ENCODE measurements around the gene IKZF3.
"Not testable (repeated sequence)": the region's sequence is repeated elsewhere in the genome, so short reads cannot be mapped to it uniquely, and the experiment has no call there.

Gene IKZF3

DNA sequence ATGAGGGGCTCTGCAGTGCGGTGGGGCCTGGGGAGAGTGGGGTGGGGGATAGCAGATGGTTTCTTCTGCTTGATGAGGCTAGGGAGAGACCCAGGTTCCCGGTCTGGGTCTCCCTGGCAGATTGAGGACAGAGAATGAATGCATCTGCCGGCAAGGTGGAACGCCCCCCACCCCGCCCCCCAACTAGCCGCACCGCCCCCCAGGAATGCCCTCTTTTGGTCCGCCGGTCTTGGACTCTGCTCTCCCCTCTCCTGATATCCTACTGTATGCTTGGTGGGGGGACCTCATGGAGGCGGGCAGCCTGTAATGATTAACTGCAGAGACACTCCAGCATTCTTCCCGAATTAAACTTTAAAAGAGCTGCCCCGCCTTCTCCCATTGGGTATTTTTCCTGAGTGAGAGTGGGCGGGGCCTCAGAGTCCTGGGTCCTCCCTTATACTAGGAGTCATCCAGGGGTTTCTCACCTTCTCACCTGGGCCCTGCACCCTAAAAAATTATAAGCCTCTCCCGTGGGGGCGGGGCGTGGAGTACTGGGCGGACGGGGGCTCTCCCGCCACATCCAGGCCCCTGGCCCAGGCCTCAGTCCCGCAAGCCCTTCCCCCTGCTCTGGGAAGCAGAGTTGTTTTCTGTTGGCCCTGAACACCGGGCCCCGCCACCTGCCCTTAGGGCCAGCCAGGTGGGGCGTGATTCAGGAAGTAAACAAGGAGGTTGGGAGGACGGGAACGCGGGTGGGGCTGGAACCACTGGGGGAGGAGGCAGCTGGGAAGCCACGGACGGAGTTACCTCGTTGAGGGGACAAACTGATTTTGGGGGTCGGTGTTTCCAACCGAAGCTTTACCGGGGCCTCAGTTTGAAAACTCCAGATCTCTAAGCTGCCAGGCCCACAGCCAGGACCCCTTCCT is 124.9 kb downstream of the IKZF3 start:
- DNase-seq (ENCODE audit: low read depth) = no peak

DNA sequence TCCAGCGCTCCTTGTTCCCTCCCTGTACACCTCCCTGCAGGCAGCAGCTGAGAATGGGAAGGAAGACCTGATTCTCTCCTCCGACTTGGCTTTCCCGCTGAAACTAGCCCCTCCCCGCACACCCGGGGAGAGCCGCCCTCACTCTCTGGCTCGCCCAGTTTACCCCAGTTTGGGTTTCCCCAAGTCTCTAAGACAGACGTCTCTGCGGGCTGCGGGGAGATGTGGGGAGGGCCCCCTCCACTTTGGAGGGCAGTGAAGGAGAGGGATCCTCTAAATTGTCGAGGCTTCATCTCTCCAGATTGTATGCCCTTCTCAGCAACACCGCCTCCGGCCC is 125.6 kb downstream of the IKZF3 start:
- peak; percentile 49 for DNase-seq (ENCODE audit: low read depth)

DNA sequence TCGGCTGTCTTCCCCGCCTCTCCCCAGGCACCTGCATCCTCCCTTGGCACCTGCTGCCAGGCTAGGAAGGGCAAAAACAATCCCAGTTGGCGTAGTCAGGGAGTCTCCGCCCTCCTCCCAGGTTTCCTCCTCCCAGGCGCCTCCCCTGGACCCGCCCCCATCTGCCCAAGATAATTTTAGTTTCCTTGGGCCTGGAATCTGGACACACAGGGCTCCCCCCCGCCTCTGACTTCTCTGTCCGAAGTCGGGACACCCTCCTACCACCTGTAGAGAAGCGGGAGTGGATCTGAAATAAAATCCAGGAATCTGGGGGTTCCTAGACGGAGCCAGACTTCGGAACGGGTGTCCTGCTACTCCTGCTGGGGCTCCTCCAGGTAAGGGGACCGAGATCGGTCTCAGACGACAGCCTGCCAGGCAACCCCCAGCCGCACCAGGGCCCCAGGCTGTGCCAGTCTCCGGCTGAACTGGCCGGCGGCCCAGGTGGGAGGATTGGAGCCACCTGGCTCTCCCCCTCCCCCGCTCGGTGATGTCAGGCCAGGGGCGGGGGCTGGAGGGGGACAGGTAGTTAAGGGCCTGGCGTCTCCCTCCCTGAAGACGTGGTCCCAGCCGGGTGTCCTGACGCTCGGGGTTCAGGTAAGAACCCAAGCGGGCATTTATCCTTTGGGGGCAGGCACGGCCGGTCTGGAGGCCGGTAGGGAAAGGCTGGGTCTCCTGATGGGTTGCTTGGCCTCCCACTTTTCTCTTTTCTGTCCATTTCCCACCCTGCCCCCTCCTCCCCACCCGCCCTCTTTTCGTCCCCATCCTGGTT is 126.1 kb downstream of the IKZF3 start, which contains the start of gene GRB7:
TSS of gene GRB7 (plus strand) at position 179 of the 808 bp plus-strand sequence. CDS start 4,364 bp downstream, outside the sequence.
- no peak for DNase-seq (ENCODE audit: low read depth)

DNA sequence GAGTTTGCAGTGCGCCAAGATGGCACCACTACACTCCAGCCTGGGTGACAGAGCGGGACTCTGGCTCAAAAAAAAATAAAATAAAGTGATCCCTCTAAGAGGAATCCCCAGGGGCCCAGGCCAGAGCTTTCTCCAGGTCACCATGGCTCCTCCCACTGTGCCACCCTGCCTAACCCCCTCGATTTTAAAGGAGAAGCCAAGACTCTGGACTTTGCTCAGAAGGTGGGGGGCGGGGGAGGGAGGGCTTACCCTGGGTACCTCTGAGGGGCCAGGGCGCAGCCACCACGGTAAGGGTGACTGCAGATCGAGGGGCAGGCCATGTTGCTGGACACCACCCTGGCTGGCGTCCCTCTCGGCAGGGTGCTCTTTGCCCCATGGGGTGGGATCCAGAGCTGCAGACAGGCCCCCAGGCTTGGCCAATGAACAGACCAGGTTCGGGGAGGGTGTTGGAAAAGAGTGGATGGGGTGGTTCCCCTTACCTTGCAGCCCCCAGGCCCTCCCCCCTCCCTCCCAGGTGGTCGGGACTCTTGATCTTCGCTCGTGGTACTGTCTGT is 126.8 kb downstream of the IKZF3 start:
- no peak for DNase-seq (ENCODE audit: low read depth)

DNA sequence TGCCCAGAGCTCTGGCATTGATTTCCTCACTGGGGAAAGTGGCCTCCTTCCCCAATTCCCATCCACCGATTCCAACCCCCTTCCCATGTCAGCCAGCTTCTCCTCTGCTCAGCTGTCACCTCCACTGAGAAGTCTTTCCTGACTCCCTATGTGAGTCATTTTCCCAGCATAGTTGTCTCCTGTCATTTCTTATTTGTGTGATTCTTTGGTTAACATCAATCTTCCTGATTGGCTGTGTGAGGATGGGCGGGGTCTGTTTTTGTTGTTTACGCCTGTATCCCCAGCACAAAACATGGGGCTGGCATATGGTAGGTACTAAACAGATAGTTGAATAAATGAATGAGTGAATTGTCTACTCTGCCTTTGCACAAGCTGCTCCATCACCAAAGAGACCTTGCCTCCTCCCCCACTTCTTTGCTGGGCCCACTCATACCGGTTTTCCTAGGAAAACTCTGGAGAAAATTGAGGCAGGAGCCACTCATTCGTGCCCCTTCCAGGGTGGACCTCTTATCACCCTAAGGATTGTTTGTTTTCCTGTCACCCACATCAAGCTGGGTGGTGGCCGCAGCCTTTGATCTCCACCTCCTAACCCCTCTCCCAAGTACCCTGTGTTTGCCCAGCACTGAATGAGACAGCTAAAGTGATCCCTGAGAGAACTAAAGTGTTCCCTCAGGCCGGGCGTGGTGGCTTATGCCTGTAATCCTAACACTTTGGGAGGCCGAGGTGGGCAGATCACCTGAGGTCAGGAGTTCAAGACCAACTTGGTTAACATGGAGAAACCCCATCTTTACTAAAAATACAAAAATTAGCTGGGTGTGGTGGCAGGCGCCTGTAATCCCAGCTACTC is 127.6 kb downstream of the IKZF3 start:
- no peak for DNase-seq (ENCODE audit: low read depth)

DNA sequence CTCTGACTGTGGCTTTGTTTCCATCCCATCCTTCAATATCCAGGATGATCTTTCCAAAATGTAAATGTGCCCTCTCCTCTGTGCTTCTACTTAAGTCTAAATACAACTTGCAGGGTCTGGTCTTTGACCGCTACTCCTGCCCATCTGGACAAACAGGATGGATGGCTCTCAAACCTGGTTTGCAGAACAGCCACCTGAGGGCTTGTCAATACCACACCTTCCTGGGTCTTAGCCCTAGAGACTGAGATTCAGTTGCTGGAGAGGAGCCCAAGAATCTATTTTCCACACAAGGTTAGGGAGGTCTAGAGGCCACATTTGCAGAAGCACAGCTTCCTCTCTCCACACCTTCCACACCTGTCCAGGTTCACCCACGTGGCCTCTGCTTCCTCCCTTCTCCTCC is 128.2 kb downstream of the IKZF3 start:
- no peak for DNase-seq (ENCODE audit: low read depth)

DNA sequence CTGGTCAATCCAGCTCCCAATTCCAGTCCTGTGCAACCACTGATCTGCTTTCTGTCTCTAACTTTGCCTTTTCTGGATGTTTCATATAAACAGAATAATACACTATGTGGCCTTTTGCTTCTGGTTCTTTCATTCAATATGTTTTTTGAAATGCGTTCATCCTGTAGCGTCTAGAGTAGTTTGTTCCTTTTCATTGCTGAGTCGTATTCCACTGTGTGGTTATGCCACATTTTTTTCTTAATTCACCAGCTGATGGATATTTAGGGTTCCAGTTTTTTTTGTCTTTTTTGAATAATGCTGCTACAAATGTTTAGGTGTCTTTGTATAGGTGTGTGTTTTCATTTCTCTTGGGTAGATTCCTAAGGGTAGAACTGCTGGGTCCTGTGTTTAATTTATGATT is 131.5 kb downstream of the IKZF3 start:
- DNase-seq (ENCODE audit: low read depth) = no peak

DNA sequence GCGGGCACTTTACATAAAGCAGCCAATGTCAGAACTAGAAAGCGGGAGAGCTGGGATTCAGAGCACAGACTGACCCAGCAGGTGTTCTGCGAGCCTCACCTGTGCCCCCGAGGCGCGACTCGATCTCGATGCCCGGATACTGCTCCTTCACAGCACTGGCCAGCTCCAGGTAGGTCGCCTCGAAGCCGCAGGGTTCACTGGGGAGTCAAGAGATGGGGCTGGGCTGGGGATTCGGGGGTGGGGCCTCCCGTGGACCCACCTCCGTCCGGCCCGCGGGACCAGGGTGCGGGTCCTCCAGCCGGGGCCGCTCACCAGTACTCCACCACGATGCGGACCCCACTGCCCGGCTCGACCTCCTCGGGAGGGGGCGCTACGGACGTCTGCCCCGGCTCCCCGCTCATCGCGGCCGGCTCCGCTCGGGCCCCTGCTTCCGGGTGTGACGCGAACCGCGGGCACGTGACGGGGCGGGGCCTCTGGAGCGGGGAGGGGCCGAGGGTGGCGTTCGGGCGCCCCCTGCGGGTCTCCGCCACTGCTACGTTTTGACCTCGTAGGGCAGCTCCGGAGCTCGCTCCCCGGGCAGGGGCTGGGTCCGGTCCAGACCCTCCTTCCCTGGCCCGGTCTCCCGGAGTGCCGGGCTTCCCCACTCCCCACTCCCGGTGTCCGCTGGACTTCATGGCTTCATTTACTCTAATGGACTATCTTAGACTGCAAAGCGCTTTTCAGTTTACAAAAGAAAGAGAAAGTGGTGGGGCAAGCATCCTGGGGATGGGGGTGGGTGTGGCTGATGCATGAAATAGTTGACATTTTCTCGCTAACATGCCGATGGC is 133.8 kb downstream of the IKZF3 start, which contains the start of gene MIEN1:
TSS of gene MIEN1 (minus strand) at position 438 of the 827 bp plus-strand sequence. CDS start at position 401, 37 bp downstream.
- peak; percentile 94 for DNase-seq (ENCODE audit: low read depth)

DNA sequence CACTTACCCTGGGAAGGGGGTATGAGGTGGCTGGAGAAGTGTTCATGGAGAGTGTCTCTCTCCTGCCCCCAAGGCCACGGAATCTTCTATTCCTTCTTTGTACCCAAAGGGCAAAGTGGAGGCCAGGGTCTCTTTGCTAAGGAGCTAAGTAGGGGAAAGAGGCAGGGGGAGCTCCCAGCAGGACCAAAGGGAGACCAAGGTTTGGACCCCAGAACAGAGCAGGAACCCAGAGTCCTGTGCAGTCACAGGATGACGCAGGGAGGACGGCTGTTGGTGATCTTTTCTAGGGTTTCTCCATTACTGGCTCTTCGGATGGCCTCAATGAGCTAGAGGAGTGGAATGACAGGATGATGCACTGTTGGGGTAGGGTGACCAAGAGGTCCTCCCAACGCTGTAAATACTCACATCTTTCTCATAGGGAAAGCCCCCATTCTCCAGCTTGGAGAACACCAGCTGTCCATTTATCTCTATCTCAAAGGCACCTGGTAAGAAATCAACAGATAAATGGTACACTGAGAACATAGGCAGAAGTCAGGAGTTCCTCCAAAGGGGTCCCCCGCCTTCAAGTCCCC is 134.7 kb downstream of the IKZF3 start:
- no peak for DNase-seq (ENCODE audit: low read depth)

DNA sequence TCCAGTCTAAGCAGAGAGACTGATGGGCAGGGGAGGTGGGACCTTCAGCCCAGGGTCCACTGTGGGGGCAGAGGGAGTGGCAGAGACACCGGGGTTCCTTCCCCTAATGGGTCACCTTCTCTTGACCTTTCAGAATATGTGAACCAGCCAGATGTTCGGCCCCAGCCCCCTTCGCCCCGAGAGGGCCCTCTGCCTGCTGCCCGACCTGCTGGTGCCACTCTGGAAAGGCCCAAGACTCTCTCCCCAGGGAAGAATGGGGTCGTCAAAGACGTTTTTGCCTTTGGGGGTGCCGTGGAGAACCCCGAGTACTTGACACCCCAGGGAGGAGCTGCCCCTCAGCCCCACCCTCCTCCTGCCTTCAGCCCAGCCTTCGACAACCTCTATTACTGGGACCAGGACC is 136.6 kb downstream of the IKZF3 start:
- no peak for DNase-seq (ENCODE audit: low read depth)

DNA sequence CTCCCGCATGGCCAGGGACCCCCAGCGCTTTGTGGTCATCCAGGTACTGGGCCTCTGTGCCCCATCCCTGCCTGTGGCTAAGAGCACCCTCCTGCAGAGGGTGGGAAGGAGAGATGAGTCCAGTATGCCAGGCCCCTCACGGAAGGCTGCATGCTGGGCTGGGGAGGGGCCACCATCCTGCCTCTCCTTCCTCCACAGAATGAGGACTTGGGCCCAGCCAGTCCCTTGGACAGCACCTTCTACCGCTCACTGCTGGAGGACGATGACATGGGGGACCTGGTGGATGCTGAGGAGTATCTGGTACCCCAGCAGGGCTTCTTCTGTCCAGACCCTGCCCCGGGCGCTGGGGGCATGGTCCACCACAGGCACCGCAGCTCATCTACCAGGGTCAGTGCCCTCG is 137.5 kb downstream of the IKZF3 start:
- DNase-seq (ENCODE audit: low read depth) = no peak

DNA sequence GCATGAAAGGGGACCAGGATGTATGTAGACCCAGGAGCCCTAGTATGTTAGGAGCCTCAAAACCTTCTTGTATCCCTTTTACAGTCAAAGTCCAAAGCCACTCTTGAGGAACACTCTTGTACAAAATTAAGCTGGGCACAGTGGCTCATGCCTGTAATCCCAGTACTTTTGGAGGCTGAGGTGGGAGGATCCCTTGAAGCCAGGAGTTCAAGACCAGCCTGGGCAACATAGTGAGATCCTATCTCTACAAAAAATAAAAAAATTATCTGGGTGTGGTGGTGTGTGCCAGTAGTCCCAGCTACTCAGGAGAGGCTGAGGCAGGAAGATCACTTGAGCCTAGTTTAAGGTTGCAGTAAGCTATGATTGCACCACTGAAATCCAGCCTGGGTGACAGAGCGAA is 138.2 kb downstream of the IKZF3 start:
- DNase-seq (ENCODE audit: low read depth) = not testable (repeated sequence)

DNA sequence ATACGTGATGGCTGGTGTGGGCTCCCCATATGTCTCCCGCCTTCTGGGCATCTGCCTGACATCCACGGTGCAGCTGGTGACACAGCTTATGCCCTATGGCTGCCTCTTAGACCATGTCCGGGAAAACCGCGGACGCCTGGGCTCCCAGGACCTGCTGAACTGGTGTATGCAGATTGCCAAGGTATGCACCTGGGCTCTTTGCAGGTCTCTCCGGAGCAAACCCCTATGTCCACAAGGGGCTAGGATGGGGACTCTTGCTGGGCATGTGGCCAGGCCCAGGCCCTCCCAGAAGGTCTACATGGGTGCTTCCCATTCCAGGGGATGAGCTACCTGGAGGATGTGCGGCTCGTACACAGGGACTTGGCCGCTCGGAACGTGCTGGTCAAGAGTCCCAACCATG is 139.4 kb downstream of the IKZF3 start:
- DNase-seq (ENCODE audit: low read depth) = no peak

DNA sequence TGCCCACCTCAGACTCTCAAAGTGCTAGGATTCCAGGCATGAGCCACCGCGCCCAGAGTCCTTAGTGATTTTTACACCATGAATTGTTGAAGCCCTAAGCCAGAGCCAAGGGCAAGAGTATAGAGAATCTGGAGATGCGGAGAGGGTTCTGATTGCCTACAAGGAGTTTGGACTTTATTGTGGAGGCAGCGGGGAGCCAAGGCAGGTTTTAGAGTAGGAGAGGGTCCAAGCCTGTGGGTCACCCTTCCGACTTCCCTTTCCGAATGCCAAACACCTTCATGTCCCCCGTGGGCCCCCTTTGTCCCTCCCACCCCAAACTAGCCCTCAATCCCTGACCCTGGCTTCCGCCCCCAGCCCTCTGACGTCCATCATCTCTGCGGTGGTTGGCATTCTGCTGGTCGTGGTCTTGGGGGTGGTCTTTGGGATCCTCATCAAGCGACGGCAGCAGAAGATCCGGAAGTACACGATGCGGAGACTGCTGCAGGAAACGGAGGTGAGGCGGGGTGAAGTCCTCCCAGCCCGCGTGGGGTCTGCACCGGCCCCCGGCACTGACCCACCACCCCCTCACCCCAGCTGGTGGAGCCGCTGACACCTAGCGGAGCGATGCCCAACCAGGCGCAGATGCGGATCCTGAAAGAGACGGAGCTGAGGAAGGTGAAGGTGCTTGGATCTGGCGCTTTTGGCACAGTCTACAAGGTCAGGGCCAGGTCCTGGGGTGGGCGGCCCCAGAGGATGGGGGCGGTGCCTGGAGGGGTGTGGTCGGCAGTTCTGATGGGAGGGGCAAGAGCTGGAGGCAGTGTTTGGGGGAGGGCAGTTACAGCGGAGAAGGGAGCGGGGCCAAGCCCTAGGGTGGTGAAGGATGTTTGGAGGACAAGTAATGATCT is 140.9 kb downstream of the IKZF3 start:
- peak; percentile 23 for DNase-seq (ENCODE audit: low read depth)

DNA sequence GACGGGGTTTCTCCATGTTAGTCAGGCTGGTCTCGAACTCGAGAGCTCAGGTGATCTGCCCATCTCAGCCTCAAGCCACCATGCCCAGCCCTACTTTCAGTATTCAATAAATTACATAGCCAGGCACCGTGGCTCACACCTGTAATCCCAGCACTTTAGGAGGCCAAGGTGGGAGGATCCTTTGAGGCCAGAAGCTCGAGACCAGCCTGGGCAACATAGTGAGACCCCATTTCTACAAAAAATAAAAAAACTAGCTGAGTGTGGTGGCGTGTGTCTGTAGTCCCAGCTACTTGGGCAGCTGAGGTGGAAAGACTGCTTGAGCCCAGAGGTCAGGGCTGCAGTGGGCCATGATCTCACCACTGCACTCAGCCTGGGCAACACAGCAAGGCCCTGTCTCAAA is 142.0 kb downstream of the IKZF3 start:
- DNase-seq (ENCODE audit: low read depth) = no peak

DNA sequence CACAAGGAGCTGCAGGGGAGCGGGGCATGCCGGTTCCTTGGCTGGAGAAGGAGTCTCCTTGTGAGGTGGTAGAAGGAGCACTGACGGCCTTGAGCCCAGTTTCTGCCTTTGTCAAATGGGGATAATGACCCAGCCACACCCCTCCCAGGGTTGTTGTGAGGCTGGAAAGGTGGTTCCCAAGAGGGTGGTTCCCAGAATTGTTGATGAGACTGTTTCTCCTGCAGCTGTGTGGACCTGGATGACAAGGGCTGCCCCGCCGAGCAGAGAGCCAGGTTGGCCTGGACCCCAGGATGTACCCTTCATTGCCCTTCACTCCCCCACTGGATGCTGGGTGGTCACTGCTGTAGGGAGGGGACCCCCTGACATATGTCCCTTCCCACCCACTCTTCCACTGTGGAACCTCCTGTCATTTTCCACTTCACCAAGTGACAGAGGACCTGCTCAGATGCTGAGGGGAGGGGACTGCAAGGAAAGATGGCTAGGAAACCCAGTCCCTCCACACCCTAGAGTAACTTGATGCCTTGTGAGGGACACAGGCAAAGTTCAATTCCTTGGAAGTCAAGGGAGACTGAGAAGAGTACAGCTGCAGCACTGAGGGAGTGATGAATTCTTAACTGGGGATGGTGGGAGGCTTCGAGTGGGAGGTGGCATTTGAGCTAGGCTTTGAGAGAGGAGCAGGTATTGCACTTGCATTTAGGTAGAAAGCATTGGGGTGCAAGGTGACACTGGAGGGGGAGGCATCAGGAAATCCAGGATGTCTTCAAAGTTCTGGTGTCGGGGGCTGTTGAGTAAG is 144.4 kb downstream of the IKZF3 start:
- DNase-seq (ENCODE audit: low read depth) = no peak

DNA sequence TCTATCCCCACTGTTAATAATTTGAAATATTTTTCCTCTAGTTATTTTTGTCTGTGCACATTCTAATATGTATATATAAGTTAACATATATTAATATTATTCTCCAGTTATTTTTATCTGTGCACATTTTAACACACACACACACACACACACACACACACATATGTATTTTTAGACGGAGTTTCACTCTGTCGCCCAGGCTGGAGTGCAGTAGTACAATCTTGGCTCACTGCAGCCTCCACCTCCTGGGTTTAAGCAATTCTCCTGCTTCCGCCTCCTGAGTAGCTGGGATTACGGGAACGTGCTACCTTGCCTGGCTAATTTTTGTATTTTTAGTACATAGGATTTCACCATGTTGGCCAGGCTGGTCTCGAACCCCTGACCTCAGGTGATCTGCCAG is 146.5 kb downstream of the IKZF3 start:
- DNase-seq (ENCODE audit: low read depth) = no peak

DNA sequence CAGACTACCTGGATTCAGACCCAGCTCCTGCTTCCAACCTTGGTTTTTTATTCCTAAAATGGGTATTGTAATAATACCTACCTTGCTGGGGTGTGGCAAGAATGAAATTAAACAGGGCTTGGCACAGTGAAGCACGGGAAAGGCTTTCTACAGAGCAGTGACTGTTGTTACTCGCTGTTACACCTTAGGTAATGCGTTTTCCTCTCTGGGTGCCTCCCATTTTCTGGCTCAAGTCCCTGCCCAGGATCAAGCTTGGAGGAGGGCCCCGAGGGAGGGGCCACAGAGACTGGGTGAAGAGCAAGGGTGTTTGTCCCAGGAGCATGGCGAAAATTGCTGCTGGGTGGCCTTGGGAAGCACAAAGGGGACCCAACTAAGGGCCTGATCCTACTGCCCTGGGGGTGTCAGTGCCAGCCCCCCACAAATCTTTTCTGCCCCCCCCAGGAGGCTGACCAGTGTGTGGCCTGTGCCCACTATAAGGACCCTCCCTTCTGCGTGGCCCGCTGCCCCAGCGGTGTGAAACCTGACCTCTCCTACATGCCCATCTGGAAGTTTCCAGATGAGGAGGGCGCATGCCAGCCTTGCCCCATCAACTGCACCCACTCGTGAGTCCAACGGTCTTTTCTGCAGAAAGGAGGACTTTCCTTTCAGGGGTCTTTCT is 147.1 kb downstream of the IKZF3 start:
- no peak for DNase-seq (ENCODE audit: low read depth)

Data from activated T-cell treated with anti-CD3 and anti-CD28 coated beads for 48 hours (primary cell).